ENCODE results near the gene HEG1. TPM values are rescaled to one million over a fixed set of nuclear protein-coding genes. Genes with fewer than 3 reads are reported as not detected.

HEG1 gene
- total and polyA plus RNA-seq, 2 of the 13 experiments (the other 11 are each of a cell fraction or from before 2014, with no cell fraction given) = 10.7 to 18.2 TPM

DNA sequence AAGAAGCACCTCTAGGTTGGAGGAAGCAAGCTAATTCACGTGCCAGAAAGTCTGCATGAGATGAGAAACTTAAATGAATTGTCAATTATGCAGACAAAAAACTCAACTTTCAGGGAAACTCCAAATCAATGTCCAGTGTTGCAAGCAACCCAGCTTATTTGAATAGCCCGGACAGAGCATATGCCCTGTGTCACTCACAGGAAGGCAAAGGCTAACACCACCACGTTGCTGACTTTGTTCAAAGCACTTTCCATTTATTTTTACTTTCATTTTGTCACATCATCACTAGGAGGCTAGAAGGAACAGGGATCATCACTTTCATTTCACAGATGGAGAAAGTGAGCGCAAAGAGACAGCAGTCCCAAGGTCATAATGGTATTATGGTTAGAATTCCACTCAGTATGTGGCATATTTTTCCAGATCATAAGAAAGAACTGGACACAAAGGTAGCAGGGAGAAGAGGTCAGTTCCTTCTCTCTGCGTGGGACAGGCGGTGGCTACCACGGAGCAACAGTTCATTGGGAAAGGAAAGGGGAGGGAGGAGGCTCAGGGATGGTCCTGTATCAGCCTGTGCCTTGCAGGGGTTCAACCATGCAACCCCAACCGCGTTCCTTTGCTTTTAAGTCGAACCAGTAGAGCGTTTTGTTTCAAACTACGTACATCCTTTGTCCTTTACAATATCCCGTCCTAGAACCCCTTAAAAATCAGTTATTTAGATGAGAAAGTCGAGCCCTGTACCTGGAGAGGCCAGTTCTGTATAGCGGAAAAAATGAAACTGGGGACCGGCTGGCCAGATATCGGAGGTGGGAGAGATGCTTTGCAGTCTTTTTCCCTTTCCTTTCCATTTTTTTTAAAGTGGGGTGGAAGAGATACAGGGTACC is 1.1 kb downstream of the HEG1 start (continued):
- TF ChIP-seq, protein P1, sequence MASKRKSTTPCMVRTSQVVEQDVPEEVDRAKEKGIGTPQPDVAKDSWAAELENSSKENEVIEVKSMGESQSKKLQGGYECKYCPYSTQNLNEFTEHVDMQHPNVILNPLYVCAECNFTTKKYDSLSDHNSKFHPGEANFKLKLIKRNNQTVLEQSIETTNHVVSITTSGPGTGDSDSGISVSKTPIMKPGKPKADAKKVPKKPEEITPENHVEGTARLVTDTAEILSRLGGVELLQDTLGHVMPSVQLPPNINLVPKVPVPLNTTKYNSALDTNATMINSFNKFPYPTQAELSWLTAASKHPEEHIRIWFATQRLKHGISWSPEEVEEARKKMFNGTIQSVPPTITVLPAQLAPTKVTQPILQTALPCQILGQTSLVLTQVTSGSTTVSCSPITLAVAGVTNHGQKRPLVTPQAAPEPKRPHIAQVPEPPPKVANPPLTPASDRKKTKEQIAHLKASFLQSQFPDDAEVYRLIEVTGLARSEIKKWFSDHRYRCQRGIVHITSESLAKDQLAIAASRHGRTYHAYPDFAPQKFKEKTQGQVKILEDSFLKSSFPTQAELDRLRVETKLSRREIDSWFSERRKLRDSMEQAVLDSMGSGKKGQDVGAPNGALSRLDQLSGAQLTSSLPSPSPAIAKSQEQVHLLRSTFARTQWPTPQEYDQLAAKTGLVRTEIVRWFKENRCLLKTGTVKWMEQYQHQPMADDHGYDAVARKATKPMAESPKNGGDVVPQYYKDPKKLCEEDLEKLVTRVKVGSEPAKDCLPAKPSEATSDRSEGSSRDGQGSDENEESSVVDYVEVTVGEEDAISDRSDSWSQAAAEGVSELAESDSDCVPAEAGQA (IDR thresholded peaks at IDR 0.05; ENCODE audit: low read depth) = no peak
- TF ChIP-seq, protein P1 (CRISPR knock-in tag; IDR thresholded peaks at IDR 0.05; ENCODE audit: borderline replicate concordance) = no peak
- no peak for TF ChIP-seq ZNF121 (CRISPR knock-in tag; IDR thresholded peaks at IDR 0.05)
- TF ChIP-seq, protein P2, sequence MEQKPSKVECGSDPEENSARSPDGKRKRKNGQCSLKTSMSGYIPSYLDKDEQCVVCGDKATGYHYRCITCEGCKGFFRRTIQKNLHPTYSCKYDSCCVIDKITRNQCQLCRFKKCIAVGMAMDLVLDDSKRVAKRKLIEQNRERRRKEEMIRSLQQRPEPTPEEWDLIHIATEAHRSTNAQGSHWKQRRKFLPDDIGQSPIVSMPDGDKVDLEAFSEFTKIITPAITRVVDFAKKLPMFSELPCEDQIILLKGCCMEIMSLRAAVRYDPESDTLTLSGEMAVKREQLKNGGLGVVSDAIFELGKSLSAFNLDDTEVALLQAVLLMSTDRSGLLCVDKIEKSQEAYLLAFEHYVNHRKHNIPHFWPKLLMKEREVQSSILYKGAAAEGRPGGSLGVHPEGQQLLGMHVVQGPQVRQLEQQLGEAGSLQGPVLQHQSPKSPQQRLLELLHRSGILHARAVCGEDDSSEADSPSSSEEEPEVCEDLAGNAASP (CRISPR knock-in tag; IDR thresholded peaks at IDR 0.05; ENCODE audit: borderline replicate concordance) = 0 out of 2 replicates have a peak, but pooled peaks have one; percentile 12
- TF ChIP-seq, protein P3, sequence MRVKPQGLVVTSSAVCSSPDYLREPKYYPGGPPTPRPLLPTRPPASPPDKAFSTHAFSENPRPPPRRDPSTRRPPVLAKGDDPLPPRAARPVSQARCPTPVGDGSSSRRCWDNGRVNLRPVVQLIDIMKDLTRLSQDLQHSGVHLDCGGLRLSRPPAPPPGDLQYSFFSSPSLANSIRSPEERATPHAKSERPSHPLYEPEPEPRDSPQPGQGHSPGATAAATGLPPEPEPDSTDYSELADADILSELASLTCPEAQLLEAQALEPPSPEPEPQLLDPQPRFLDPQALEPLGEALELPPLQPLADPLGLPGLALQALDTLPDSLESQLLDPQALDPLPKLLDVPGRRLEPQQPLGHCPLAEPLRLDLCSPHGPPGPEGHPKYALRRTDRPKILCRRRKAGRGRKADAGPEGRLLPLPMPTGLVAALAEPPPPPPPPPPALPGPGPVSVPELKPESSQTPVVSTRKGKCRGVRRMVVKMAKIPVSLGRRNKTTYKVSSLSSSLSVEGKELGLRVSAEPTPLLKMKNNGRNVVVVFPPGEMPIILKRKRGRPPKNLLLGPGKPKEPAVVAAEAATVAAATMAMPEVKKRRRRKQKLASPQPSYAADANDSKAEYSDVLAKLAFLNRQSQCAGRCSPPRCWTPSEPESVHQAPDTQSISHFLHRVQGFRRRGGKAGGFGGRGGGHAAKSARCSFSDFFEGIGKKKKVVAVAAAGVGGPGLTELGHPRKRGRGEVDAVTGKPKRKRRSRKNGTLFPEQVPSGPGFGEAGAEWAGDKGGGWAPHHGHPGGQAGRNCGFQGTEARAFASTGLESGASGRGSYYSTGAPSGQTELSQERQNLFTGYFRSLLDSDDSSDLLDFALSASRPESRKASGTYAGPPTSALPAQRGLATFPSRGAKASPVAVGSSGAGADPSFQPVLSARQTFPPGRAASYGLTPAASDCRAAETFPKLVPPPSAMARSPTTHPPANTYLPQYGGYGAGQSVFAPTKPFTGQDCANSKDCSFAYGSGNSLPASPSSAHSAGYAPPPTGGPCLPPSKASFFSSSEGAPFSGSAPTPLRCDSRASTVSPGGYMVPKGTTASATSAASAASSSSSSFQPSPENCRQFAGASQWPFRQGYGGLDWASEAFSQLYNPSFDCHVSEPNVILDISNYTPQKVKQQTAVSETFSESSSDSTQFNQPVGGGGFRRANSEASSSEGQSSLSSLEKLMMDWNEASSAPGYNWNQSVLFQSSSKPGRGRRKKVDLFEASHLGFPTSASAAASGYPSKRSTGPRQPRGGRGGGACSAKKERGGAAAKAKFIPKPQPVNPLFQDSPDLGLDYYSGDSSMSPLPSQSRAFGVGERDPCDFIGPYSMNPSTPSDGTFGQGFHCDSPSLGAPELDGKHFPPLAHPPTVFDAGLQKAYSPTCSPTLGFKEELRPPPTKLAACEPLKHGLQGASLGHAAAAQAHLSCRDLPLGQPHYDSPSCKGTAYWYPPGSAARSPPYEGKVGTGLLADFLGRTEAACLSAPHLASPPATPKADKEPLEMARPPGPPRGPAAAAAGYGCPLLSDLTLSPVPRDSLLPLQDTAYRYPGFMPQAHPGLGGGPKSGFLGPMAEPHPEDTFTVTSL (CRISPR knock-in tag; IDR thresholded peaks at IDR 0.05; ENCODE audit: borderline replicate concordance) = no peak
- no peak for TF ChIP-seq ZNF781 (CRISPR knock-in tag; IDR thresholded peaks at IDR 0.05; ENCODE audit: borderline replicate concordance, not compliant biosample characterization)
- TF ChIP-seq ZFP36L1 (CRISPR knock-in tag; IDR thresholded peaks at IDR 0.05) = no peak
- no peak for TF ChIP-seq ZBTB3 (CRISPR knock-in tag; IDR thresholded peaks at IDR 0.05; ENCODE audit: borderline replicate concordance, low read depth)
- TF ChIP-seq, protein P4, sequence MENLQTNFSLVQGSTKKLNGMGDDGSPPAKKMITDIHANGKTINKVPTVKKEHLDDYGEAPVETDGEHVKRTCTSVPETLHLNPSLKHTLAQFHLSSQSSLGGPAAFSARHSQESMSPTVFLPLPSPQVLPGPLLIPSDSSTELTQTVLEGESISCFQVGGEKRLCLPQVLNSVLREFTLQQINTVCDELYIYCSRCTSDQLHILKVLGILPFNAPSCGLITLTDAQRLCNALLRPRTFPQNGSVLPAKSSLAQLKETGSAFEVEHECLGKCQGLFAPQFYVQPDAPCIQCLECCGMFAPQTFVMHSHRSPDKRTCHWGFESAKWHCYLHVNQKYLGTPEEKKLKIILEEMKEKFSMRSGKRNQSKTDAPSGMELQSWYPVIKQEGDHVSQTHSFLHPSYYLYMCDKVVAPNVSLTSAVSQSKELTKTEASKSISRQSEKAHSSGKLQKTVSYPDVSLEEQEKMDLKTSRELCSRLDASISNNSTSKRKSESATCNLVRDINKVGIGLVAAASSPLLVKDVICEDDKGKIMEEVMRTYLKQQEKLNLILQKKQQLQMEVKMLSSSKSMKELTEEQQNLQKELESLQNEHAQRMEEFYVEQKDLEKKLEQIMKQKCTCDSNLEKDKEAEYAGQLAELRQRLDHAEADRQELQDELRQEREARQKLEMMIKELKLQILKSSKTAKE (CRISPR knock-in tag; IDR thresholded peaks at IDR 0.05; ENCODE audit: borderline replicate concordance) = no peak
- no peak for TF ChIP-seq ZNF335 (CRISPR knock-in tag; IDR thresholded peaks at IDR 0.05)
- TF ChIP-seq CHCHD3 (CRISPR knock-in tag; IDR thresholded peaks at IDR 0.05) = no peak
- peak; percentile 65; the same call in 1 of the 2 replicates for TF ChIP-seq HMG20A (CRISPR knock-in tag; IDR thresholded peaks at IDR 0.05; ENCODE audit: borderline replicate concordance)

Measured in HepG2 (cell line).